ENCODE results near the gene ELMO1.

GRCh38 chr7:37398403-37398802, 50.3 kb downstream of the ELMO1 start:
- TF ChIP-seq CTCF (IDR thresholded peaks at IDR 0.05; ENCODE audit: low read depth, low read length, missing input control) (no peak), ZBTB33 (IDR thresholded peaks at IDR 0.05) (no peak)

All from liver (tissue), 2 donors.